HG02884 (cell line): Measurements from ENCODE around the gene CSNK1A1.
A peak's percentile ranks its signal among the peaks of the same experiment; 100 is the strongest.
"Not testable (repeated sequence)": the region's sequence is repeated elsewhere in the genome, so short reads cannot be mapped to it uniquely, and the experiment has no call there.

Source experiments
- ATAC-seq: cut with Tn5 transposase; IDR thresholded peaks from one replicate; pipeline ENCODE4 v1.9.1; 2021; ENCODE audit warnings: mild to moderate bottlenecking, moderate library complexity; ENCODE audit not compliant: unreplicated experiment

CSNK1A1 gene

DNA sequence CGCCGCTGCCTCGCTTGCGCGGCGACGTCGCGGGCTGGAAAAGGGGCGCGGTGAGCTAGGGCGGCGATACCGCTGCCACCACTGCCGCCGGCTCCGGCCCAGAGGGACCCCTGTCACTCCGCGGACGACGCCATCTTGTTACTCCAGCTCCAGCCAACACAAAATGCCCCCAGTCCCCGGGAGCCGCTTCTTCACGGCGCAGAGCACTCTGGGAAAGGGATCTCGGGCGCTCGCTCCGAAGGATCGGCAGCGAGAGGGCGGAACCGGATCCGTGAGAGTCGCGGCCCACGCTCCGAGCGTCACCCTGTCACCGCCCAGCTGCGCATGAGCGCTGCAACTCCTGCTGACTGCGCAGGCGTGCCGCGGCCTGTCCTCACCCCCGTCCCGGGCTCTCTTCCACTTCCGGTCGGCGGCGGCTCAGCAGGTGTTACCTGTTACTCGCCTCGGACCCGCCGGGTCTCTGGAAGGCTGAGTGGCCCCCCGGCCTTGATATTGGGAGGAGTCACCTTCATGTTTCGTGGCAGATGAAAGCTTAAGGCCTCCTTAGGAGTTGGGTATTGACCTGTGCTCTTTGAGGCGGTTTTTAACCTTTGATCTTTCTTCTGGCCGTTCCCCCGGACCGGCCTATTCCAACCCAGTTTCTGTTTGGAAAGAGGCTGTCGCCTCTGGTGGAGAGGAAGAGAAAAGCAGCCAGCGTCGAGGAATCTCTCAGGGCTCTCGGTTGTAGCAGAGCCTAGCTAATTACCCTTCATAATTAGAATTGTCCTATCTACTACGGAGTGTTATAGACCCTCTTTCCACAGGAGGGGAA, at the start of gene CSNK1A1:
CSNK1A1 (minus strand) TSS at position 213 of the 811 bp plus-strand sequence. CDS start 475 bp downstream, outside the sequence.
- ATAC-seq: peak; percentile 87

DNA sequence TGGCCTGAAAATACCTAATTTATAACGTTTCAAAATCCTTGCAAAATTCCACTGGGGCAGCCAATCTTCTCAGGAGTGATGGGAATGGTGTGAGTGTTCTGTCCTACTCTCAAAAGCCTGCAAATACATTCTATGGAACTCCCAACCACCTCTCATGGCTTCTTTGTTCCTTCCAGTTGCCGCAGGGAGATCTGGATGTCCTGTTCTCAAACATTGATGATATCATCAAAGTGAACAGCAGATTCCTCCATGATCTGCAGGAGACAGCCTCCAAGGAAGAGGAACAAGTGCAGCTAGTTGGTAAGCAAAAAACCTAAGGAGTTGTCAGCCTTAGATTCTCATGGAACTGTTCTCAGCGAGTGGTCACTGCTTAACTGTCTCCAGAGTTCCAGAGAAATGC, 49.7 kb upstream of the CSNK1A1 start:
- ATAC-seq: no peak

DNA sequence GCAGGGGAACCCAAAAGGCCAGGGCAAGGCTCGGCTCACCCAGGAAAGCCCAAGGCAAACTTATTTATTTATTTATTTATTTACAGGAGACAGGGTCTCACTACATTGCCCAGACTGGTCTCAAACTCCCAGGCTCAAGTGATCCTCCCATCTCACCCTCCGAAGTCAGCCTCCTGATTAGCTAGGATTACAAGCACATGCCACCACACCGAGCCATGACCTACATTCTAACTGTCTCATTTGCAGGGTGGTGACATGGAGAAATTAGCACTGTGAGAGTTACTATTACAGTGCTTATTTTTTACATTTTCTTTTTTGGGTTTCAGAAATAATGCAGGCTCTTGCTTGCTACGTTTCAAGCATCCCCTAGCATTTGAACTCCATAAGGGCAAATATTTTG, 48.1 kb upstream of the CSNK1A1 start:
- no peak for ATAC-seq

DNA sequence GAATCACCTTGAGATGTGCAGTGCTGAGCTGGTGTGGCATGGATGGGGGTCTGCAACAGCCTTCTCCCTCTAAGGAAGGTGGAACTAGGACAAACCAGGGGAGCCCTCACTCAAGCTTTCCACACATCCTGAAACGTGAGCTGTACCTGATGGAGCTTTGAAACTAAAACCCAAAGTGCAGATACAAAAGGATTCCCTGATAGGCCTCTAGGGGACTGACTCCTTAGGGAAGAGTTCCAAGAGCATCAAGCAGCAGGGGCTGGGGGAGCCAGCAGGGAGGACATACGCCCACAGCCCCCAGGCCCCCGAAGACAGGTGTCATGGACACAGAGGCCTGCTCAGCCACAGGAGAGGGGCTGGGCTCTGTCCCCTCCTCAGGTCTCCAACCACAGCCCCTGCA, 47.7 kb upstream of the CSNK1A1 start:
- no peak for ATAC-seq

DNA sequence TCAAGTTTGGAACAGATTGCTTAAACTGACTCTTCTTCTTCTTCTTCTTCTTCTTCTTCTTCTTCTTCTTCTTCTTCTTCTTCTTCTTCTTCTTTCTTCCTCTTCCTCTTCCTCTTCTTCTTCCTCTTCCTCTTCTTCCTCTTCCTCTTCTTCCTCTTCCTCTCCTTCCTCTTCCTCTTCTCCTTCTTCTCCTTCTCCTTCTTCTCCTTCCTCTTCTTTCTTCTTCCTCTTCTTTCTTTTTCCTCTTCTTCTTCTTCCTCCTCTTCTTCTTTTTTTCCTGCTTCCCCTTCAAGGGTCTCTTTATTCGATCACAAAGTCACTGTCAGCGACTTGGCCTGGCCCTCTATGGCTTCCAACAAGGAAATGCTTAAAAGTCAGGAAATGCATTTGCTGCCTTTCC, 47.0 kb upstream of the CSNK1A1 start:
- not testable (repeated sequence) for ATAC-seq

DNA sequence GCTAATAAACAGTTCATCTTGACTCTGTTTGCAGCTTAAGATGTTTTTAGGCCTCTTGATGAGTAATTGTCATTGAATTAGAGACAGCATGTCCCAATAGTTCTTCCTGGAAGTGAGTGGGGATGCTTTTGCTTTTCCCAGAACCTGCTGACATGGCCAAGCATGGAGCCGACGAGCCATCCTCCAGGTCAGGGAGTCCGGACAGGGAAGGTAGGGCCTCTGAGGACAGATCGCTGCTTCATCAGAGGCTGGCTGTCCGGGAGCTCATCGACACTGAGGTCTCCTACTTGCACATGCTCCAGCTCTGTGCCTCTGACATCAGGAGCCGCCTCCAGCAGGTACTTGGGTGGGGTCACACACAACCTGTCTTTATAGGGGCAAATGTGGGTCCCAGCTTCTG, 46.4 kb upstream of the CSNK1A1 start:
- ATAC-seq: no peak

DNA sequence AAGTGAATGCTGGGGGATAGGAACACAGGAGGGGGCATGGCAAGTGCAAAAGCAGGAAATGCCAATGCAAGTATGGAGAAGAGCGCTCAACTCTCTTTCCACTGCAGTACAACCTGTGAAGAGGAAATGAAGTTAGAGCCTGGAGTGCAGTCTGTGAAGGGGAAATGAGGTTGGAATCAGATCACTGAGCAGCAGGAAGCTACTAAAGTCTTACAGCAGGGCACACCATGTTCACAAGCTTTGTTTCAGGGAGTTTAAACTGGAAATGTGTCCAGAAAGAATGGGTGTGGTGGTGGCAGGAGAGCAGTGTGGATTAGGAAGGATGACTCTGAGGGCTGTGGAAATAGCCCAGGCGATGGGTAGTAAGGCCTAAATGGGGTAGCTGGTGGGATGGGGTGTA, 45.5 kb upstream of the CSNK1A1 start:
- ATAC-seq: no peak

DNA sequence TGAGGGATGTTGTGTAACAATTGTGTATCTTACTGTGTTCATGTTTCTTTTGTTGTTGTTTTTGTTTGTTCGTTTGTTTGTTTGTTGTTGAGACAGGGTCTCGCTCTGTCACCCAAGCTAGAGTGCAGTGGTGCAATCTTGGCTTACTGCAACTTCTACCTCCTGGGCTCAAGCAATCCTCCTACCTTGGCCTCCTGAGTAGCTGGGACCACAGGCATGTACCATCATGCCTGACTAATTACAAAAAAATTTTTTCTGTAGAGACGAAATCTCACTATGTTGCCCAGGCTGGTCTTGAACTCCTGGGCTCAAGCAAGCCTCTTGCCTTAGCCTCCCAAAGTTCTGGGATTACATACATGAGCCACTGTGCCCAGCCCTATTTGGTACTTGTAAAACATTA, 43.9 kb upstream of the CSNK1A1 start:
- not testable (repeated sequence) for ATAC-seq

DNA sequence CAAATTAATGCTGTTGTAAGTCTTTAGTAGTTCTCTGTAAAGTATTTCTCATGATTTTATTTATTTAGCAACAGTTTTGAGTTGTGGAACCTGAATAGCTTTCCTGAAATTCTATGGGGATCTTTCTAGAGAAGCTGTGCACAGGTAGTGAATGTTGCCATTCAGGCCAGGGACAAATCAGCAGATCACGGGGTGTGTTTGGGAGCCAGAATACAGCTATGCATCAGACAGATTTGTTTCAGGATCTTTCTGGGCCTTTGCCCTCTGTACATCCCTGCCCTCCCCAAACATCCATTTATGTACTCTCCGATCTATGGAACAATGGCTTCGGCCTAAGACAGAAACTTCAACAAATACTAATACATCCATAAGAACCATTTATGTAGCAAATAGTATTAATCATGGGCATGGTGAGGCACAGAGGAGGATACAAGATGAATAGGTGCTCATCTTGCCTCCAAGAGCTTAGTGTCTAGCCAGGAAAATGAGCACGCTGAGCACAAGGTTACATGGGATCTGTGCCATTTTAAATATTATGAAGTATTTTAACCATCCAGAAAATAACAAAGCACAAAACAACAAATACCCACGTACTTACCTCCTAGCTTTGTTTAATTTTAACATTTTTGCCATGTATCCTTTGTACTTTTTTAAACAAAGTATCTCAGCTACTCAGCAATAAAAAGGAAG, 43.1 kb upstream of the CSNK1A1 start:
- ATAC-seq: no peak

DNA sequence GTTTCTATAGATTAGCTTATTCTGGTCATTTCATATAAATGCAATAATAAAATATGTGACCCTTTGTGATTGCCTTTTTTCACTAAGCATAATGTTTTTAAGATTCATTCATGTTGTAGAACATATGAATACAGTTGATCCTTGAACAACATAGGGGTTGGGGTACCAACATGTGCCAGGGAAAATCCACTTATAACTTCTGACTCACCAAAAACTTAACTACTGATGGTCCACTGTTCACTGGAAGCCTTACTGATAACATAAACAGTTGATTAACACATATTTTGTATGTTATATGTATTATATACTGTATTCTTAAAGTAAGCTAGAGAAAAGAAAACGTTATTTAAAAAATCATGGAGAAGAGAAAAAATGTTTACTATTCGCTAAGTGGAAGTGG, 42.1 kb upstream of the CSNK1A1 start:
- ATAC-seq: no peak

DNA sequence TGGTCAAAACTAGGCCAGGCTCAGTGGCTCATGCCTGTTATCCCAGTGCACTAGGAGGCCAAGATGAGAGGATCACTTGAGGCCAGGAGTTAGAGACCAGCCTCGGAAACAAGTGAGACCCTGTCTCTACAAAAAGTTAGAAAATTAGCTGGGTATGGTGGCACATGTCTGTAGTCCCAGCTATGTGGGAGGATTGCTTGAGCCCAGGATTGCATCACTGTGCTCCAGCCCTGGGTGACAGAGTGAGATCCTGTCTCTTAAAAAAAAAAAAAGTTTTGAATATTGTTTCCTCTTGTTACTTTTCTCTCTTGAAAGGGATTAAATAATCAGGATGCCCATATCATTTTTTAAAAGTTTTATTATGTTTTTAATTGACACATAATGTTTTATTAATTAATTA, 37.7 kb upstream of the CSNK1A1 start:
- ATAC-seq: no peak

DNA sequence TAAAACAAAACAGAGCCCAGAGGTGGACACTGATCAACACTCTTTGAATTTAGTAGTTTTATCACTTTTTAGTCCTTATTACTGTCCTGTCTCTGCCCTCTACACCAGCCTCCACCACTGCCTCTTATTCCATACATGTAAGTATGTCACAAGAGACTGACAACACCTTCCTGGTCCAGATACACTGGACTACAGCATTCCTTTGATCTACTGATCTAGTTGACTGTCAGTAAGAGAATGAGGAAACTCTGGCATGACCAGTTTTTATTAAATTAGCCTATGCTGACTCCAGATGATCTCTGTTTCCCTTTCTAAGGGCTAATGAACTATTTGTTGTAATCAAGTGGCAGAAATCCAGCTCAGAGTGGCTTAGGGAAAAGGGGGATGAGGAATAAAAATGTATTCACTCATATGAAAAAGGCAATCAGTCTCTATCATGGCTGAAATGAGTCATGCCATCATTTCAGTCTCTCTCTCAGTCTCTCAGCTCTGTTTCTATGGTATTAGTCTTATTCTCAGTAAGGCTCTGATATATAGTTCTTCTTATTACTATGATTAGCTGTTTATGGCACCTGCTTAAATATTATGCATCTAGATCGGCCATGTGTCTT, 35.6 kb upstream of the CSNK1A1 start:
- ATAC-seq: no peak

DNA sequence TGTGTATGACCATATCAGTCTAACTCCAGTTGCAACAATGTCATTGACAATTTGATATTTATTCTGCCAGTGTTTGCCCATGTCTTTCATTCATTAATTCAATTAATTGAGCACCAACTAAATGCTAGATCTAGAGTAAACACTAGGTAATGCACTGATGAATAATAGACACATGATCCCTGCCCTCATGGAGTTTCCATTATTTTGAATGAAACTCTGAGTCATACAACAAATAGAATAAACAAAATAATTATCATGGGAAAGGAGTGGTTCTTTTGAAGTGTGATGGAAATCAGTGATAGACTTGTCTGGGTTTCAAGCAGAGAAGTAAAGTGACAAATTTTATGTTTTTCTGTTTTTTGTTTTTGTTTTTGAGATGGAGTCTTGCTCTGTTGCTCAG, 34.7 kb upstream of the CSNK1A1 start:
- ATAC-seq: no peak

DNA sequence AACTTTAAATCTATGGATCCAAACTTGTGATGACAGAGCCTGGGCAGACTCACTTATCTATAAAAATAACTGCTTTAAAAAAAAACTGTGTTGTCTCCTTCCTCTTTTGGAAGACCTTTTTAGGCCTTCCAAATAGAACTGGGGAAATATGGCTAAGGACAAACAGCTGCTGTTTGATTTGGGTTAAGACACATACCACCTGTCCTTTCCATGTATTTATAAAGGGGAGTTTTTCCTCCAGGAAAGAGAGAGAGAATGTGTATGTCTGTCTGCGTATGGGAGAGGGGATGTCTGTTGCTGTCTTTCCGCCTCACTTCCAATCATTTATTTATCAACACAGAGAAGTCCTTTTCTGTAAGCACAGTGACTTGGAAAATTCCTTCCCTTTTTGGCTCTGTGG, 32.9 kb upstream of the CSNK1A1 start:
- no peak for ATAC-seq

DNA sequence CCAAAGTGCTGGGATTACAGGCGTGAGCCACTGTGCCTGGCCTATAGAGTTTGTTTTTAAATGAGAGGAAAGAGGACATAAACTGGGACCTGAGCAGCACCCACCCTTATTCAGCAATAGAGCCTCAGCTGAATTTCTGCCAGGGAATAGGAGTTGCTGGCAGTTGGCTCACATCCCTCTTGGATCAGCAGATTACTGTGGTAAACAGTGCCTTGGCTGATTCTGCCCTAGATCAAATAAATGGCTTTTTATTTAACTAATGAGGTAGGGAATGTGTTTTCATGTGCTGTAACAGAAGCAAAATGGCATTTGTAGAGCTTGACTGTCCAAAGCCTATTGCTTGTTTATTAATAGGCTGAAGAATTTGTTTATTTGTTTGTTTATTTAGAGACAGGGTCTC, 32.2 kb upstream of the CSNK1A1 start:
- no peak for ATAC-seq

DNA sequence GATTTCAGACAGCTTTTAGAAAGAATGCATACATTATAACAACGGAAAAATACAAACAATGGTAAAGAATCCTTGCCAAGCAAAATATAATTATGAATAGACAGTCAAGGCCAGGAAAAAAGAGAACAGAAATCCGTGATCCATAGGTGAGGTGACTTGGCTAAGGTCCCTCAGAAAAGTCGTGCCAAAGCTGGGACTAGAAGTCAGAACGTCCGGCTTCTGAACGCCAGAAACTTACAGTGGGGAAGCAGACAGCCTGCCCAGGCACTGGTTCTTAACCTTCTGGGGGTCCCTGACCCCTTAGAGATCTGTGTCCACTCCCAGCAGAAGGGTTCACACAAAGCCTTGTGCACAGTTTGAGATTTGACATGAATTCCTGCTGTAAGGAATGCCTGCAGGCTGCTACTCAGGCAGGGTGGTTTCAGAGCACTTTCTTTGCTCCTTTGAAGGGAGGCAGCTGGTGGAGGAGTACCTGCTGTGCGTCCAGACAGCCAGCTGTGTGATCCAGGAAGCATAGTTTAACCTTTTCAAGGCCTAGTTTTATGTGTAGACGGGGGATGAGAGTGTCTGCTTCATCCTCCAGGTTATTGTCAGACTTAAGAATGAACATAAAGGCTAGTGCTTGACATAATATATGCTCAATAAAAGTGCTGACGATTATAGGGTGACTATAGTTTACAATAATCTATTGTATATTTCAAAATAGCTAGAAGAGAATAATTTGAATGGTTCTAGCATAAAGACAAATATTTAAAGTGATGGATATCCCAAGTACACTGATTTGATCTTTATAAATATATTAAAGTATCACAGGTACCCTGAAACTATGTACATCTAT, 30.9 kb upstream of the CSNK1A1 start:
- no peak for ATAC-seq

DNA sequence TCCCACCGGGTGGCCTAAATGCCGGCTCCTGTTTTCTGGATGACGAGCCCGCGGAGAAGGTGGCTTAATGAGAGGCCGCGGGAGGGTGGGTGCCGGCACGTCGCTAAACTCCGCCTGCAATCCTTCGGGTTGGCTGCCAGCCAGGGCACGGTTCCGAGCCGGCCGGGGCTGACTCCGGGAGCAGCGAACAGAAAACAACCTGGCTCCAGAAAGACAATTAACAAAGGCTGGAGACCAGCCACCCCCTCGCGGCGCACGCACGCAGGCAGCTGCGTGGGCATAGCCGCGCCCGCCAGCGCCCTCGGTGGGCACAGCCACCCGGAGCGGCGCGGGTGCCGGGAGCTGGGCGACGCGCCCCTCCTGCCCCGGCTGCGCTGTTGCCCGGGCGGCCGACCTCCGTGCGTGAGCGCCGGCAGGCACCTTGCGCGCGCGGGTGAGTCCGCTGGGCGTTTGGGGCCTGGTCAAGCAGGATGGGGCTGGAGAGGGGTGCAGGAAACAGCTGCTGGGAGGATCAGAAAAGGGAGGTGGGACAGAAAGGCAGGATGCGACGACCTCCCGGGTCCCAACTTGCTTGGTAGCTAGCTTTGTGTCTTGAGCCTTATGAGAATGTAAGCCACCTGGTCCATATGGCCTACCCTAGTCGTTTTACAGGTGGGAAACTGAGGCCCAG, 30.1 kb upstream of the CSNK1A1 start, which contains the start of gene ARHGEF37:
ARHGEF37 (plus strand) TSS at position 307 of the 670 bp plus-strand sequence. CDS start 16,272 bp downstream, outside the sequence.
- ATAC-seq: no peak

DNA sequence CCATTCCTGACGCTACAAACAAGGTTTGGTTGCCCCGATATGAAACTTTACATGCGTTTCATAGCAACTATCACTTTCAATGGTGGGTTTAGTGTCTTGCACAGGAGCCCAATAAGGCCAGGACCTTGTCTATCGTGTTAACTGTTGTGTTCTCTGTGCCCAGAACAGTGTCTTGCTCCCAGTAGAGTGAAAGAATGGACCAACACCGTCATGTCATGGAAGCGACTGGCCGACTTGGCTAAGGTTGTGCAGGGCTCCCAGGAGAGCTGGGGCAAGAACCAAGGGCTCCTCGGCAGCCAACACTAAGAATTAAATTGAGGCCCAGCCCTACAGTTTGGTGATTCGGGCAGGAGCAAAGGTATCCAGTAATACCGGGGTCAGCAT, 29.6 kb upstream of the CSNK1A1 start:
- no peak for ATAC-seq

DNA sequence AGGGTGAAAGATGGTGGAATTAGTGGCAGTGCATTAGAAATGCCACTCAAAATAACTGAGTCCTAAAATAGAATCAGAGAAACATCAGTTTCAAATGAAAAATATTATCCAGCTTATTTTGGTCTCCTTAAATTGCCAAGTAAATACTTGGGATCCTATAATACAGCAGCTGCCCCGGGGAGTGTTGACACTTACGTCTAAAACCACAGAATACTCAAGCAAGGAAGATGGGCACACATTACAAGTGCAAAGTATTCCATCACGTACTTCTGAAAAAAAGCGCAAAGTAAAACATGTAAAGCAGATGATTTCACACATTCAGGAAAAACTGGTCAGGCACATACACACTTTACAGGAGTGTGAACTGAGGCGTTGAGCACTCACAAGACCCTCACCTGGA, 27.7 kb upstream of the CSNK1A1 start:
- ATAC-seq: no peak

DNA sequence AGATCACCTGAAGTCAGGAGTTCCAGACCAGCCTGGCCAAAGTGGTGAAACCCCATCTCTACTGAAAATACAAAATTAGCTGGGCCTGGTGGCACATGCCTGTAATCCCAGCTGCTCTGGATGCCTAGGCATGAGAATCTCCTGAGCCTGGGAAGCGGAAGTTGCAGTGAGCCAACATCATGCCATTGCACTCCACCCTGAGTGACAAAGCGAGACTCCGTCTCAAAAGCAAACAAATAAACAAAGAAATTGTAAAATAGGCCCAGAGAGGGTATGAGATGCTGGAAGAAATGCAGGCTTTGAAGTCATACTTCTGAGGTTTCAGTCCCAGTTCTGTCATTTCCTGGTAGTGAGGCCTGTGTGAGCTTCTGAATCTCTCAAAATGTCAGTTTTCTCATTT, 24.8 kb upstream of the CSNK1A1 start:
- no peak for ATAC-seq
